T47D (cell line): ENCODE results near the gene LYG2.
A peak's percentile ranks its signal among the peaks of the same experiment; 100 is the strongest.
"Not testable (repeated sequence)": the region's sequence is repeated elsewhere in the genome, so short reads cannot be mapped to it uniquely, and the experiment has no call there.

ENCODE experiments used
- DNase-seq, 2 experiments: peaks; one replicate each; pipeline versions ENCODE4 v3.0.0 to v3.0.0-alpha.2; 2011 to 2012; ENCODE audit warnings: low read depth in 1 of 2, low spot score in 1 of 2
- JUND ChIP-seq: IDR thresholded peaks from 2 replicates; pipeline ENCODE4 v1.6.1; 2012; ENCODE audit warnings: low read depth
- in situ Hi-C: cut with HindIII; loops from 2 replicates; pipeline ENCODE4 v1.10.0; 2016; ENCODE audit warnings: low sequenced_read_pairs, low pct_unique_long_range_greater_than_20kb

LYG2 gene

DNA sequence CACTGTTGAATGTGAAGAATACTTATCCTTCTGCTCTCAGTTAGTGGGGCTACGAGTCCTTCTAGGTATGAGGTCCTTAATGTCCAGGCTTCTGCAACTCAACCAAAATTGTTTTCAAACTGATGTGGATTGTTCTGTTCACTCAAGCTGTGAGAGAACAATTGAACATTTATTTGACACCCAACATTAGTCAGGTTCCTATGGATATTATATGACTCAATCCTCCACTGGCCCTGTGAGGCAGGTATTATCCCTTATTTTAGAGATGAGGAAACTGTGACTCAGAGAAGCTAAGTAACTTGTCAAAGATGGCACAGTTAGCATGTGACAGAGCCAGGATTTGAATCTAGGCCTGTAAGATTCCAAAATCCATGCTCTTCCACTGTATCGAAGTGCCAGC lies 1.2 kb upstream of the LYG2 start:
- TF ChIP-seq JUND, result no peak
- DNase-seq, result no peak
- in situ Hi-C loops, result no loop called here

DNA sequence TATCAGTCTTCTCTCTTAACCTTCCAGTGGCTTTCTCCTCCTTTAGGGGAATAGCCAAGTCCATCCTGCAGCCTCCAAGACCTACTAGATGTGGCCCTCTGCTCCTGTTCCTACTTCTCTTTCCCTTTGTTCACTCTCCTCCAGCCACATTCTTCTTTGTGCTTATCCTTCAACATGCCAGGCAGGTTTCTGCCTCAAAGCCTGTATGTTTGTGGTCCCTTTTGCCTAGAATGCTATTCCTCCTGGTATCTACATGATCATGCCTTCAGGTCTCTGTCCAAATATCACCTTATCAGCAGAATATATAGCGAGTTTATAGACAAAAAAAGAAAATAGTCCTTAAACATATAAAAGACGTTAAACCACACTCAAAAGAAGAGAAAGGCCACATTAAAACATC lies 5.5 kb downstream of the LYG2 start:
- DNase-seq, result no peak
- in situ Hi-C loops, result no loop called here
- no peak for TF ChIP-seq JUND

GRCh38 chr2:99242151-99242550 lies 13.3 kb downstream of the LYG2 start:
- TF ChIP-seq JUND, result no peak
- in situ Hi-C loops, result no loop called here
- DNase-seq, result no peak

DNA sequence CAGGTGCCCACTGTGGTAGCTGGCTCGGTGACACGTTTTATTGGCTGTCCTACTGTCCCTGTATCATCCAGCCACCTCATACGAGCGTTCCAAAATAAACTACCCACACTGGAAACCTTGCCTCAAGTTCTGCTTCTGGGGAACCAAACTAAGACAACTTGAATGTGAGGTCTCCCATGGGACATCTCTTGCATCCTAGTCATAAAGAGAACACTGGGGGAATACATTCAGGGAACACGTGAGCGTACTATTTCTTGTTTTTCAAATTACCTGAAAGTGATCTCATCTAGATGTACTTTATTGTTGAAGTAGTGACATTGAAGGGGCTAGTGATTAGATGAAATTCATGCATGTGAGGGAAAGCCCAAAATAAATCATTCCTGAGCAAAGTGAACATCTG lies 15.0 kb downstream of the LYG2 start:
- DNase-seq, result no peak
- in situ Hi-C loops, result no loop called here
- no peak for TF ChIP-seq JUND

DNA sequence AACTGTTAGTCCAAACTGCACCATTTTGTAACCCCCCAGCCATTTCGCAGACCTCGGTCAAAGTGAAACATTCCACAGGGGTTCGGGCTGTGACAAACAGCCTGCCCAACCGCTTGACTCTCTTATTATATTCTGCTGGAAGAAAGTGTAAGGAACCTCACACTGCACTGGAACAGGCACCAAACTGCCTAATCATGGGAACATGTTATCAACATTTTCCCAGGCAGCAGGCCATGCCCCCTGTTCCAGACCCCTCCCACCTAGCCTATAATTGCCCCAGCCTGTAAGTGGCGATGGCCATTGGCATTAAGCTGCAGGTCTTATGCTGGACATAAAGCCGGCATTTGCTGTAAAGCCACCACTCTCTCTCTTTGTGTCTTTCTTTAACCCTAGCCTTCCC lies 16.9 kb downstream of the LYG2 start:
- no peak for DNase-seq
- in situ Hi-C loops, result no loop called here
- no peak for TF ChIP-seq JUND

GRCh38 chr2:99233177-99233576 lies 22.3 kb downstream of the LYG2 start:
- in situ Hi-C loops, result not testable (repeated sequence)

DNA sequence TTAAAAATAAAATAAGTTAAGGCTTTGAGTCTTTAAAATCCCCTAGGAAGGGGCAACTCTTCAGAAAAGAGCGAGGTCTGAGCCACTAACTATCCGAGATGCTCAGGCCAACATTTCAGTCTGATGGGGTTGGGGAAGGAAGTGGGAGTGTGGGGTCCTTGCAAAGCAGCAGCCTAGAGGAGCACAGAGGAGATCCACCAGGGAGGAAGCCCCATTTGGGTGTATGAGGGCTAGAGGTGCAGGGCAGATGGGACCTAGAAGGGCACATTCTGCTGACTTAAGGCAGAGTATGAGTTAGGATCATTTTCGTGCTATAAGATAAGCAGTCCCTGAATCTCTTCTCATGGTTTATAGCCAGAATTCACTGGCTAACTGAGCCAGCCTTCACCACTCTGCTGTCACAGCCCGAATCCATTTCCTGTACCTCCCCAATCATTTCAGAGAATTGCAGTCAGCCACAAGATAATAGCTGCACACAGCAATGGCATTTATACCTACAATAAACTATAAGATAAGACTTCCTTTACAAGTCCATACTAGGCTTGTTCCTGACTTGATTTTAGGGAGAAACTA lies 37.5 kb downstream of the LYG2 start:
- no peak for TF ChIP-seq JUND
- in situ Hi-C loops, result no loop called here
- no peak for DNase-seq

More at GRCh38 chr2:99233177-99233576, 22.3 kb downstream of the LYG2 start:
- not testable (repeated sequence) for DNase-seq

- in situ Hi-C loops, result no loop called here
- TF ChIP-seq JUND, result no peak
These were observed 39.4 kb downstream of the LYG2 start for GRCh38 chr2:99216096-99216495.

GRCh38 chr2:99205491-99205890 lies 50.0 kb downstream of the LYG2 start:
- no peak for TF ChIP-seq JUND
- peak in 1 of 2 experiments; percentile 49 for DNase-seq
- in situ Hi-C loops, result no loop called here

More at GRCh38 chr2:99216096-99216495, 39.4 kb downstream of the LYG2 start:
- DNase-seq, result no peak

- TF ChIP-seq JUND, result no peak
- in situ Hi-C loops, result no loop called here
- DNase-seq, result no peak
These were observed 53.3 kb downstream of the LYG2 start for GRCh38 chr2:99201959-99202678.

GRCh38 chr2:99200076-99200800 lies 55.2 kb downstream of the LYG2 start:
- DNase-seq, result no peak
- TF ChIP-seq JUND, result no peak
- in situ Hi-C loops, result no loop called here

DNA sequence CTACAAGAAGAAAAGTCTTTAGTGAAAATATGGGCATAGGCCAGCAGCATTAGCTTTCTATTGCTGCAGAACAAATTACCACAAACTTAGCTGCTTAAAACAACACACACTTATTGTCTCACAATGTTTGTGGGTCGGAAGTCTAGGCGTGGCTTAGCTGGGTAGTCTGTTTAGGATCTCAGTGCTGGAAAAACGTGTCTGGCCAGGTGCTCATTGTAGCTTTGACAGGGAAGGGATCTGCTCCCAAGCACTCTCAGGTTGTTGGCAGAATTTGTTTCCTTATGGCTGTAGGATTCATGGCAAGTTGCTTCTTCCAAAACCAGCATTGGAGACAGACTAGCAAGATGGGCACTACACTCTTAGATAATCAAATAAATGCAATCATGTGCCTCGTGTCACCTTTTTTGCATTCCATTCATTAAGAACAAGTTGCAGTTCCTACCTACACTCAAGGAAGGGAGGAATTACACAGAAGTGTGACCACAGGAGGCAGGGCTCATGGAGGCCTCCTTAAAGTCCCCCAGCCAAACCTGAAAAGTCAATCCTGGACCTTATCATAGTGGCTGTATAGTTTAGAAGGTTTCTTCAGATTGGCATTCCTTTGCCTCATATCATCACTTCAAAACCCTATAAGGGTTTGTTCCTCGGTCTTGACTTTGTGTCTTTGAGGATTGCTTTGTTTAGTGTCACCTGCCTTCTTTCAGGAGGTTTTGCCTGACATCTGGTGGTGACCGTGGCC lies 57.2 kb downstream of the LYG2 start:
- TF ChIP-seq JUND, result no peak
- in situ Hi-C loops, result no loop called here
- peak; percentile 4 to 77 for DNase-seq

DNA sequence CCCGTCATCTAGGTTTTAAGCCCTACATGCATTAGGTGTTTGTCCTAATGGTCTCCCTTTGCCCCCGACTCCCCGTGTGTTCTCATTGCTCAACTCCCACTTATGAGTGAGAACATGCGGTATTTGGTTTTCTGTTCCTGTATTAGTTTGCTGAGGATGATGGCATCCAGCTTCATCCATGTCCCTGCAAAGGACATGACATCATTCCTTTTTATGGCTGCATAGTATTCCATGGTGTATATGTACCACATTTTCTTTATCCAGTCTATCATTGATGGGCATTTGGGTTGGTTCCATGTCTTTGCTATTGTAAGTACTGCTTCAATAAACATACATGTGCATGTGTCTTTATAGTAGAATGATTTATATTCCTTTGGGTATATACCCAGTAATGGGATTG lies 63.1 kb downstream of the LYG2 start:
- DNase-seq, in situ Hi-C loops: not testable (repeated sequence)
